ENCODE measurements around the gene SPRY4.

- no peak for TF ChIP-seq POLR2A (IDR thresholded peaks at IDR 0.05; ENCODE audit: low read depth, low read length)
- no peak for TF ChIP-seq POLR2AphosphoS5 (IDR thresholded peaks at IDR 0.05; ENCODE audit: low read depth, low read length)
- TF ChIP-seq TAF1 (IDR thresholded peaks at IDR 0.05; ENCODE audit: borderline replicate concordance, low read depth, low read length), result no peak
These were observed 32.8 kb upstream of the SPRY4 start for GRCh38 chr5:142357469-142358090.

All from GM12892 (cell line).